Neural cell (in vitro differentiated cells): Measurements from ENCODE around the gene PRSS16. TPM values are rescaled to one million over a fixed set of nuclear protein-coding genes. Genes with fewer than 3 reads are reported as not detected.

Experiments used
- H2AFZ ChIP-seq: fragments of 200-600, 300-800 bp; sonication (generic), shearing (Covaris generic); 2 replicates; pipeline ENCODE4 v1.6.0; 2014; ENCODE audit warnings: low read depth, mild to moderate bottlenecking, antibody characterized with exemption, low read length, moderate library complexity
- H3F3A ChIP-seq: fragments of 200-600 bp; shearing (Covaris generic); 2 replicates; pipeline ENCODE4 v1.6.1; 2016; ENCODE audit warnings: mild to moderate bottlenecking, moderate library complexity, mixed read lengths, antibody characterized with exemption, low read length; ENCODE audit not compliant: insufficient read depth, poor library complexity, severe bottlenecking
- H3K27ac ChIP-seq: fragments of 200-600, 300-800 bp; sonication (generic), shearing (Covaris generic); 2 replicates; pipeline ENCODE4 v1.5.1; 2014; ENCODE audit warnings: mild to moderate bottlenecking, low read length, moderate library complexity
- H3K27me3 ChIP-seq: fragments of 300-800, 200-600 bp; sonication (generic), shearing (Covaris generic); 2 replicates; pipeline ENCODE4 v1.6.0; 2014; ENCODE audit warnings: mild to moderate bottlenecking, low read depth, low read length, moderate library complexity; ENCODE audit not compliant: insufficient read depth
- H3K36me3 ChIP-seq: fragments of 300-800, 200-600 bp; sonication (generic), shearing (Covaris generic); 2 replicates; pipeline ENCODE4 v1.5.1; 2014; ENCODE audit warnings: mild to moderate bottlenecking, antibody characterized with exemption, low read length, moderate library complexity; ENCODE audit not compliant: insufficient read depth
- H3K4me2 ChIP-seq: fragments of 300-800, 200-600 bp; sonication (generic), shearing (Covaris generic); 2 replicates; pipeline ENCODE4 v1.6.0; 2014; ENCODE audit warnings: mild to moderate bottlenecking, low read length
- H3K4me3 ChIP-seq: fragments of 300-800, 200-600 bp; sonication (generic), shearing (Covaris generic); 2 replicates; pipeline ENCODE4 v1.5.1; 2014; ENCODE audit warnings: mild to moderate bottlenecking, low read length, moderate library complexity
- H3K79me2 ChIP-seq: fragments of 200-600 bp; shearing (Covaris generic); replicated peaks from 2 replicates; pipeline ENCODE4 v1.6.0; 2014; ENCODE audit warnings: mild to moderate bottlenecking, low read length, moderate library complexity; ENCODE audit not compliant: insufficient read depth
- H3K9ac ChIP-seq: fragments of 300-800, 200-600 bp; sonication (generic), shearing (Covaris generic); 2 replicates; pipeline ENCODE4 v1.6.1; 2016; ENCODE audit warnings: mild to moderate bottlenecking, low read length, mixed read lengths
- H3K9me2 ChIP-seq: fragments of 200-600 bp; shearing (Covaris generic); 2 replicates; pipeline ENCODE4 v1.6.1; 2016; ENCODE audit warnings: mild to moderate bottlenecking, low read length, mixed read lengths; ENCODE audit not compliant: insufficient read depth
- H3K9me3 ChIP-seq: fragments of 200-600, 300-800 bp; sonication (generic), shearing (Covaris generic); 2 replicates; pipeline ENCODE4 v1.6.1; 2016; ENCODE audit warnings: mild to moderate bottlenecking, mixed run types, low read length, moderate library complexity, mixed read lengths
- H4K20me1 ChIP-seq: fragments of 200-600 bp; shearing (Covaris generic); 2 replicates; pipeline ENCODE4 v1.6.1; 2016; ENCODE audit warnings: mild to moderate bottlenecking, mixed run types; ENCODE audit not compliant: insufficient read depth
- EP300 ChIP-seq: fragments of 450-650 bp; conservative IDR thresholded peaks from 2 replicates; pipeline ENCODE4 v1.6.1; 2014; ENCODE audit warnings: antibody characterized with exemption, mild to moderate bottlenecking, moderate library complexity; ENCODE audit not compliant: poor library complexity, severe bottlenecking
- EZH2 ChIP-seq: fragments of 200-600, 300-800 bp; shearing (Covaris generic), sonication (generic); IDR thresholded peaks from 2 replicates; pipeline ENCODE4 v1.6.1; 2014; ENCODE audit warnings: antibody characterized with exemption, low read length, borderline replicate concordance, mild to moderate bottlenecking; ENCODE audit not compliant: insufficient read depth, poor library complexity, severe bottlenecking
- MXI1 ChIP-seq: fragments of 450-650 bp; conservative IDR thresholded peaks from 2 replicates; pipeline ENCODE4 v1.6.1; 2014; ENCODE audit warnings: antibody characterized with exemption, mild to moderate bottlenecking; ENCODE audit not compliant: poor library complexity, severe bottlenecking
- POLR2AphosphoS5 ChIP-seq: IDR thresholded peaks from 2 replicates; pipeline ENCODE4 v1.6.1; 2012
- RAD21 ChIP-seq: fragments of 450-650 bp; conservative IDR thresholded peaks from 2 replicates; pipeline ENCODE4 v1.6.1; 2014; ENCODE audit warnings: antibody characterized with exemption, mild to moderate bottlenecking, moderate library complexity
- SMC3 ChIP-seq: fragments of 450-650 bp; conservative IDR thresholded peaks from 2 replicates; pipeline ENCODE4 v1.6.1; 2014; ENCODE audit warnings: antibody characterized with exemption, mild to moderate bottlenecking, moderate library complexity; ENCODE audit not compliant: poor library complexity
- TAF1 ChIP-seq: IDR thresholded peaks from 2 replicates; pipeline ENCODE4 v1.6.1; 2012; ENCODE audit warnings: low read depth
- polyA plus RNA-seq: library from polyadenylated mRNA; depleted of rRNA; stranded (reverse); fragments of >200 nt; gene quantifications from 2 replicates; pipeline ENCODE4 v1.2.3, GENCODE V29; 2014
- TF ChIP-seq, protein P1 (sequence below): IDR thresholded peaks from 2 replicates; pipeline ENCODE4 v1.6.1; 2012; ENCODE audit warnings: borderline replicate concordance
- TF ChIP-seq, protein P2 (sequence below): fragments of 450-650 bp; IDR thresholded peaks from 2 replicates; pipeline ENCODE4 v1.5.1; 2014; ENCODE audit warnings: antibody characterized with exemption, mild to moderate bottlenecking, moderate library complexity; ENCODE audit not compliant: poor library complexity, severe bottlenecking

PRSS16 gene
- polyA plus RNA-seq, 1 donor from 2014 or later, result not detected

DNA sequence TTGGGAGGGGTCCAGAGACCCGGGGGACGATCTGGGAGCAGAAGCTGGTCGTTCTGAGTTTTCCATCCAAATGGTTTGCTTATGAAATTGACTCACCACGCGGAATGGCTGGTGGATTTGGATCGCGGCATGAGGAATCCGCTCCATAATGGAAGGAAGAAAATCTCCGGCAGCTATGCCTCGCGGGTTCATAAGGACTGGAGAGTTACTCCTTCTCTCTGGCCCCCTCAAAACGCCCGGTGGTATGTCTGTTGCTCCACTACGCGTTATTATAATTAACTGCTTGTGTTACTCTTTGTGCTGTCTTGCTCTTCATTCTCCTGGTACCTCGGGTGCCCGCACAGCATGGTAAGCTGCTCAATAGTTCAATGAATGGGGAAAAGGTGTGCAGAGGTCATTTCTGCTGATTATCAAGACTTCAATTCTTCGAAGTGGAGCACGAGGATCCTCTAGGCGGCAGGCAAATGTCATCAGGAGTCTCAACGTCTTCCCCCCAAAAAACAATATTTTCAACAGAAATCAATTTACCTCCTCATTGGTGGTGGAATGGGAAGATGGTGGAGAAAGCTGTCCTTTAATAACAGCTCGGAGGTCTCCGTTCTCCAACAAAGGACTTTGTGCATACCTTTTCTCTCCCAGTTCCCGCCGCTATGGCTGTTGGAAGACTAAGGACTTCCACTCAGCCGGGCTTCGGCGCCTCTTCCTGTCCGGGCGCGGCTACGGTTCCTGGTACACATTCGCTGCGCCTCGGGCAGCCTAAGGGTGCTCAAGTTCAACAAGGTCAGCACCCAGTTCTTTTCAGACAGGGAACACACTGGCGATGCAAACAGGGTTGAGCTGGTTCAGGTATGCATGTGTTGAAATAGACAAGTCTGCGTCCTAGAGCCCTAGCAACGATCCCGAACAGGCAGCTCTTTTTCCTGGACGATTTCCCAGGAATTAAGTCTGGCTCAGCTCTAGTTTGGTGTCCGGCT, 9.2 kb upstream of the PRSS16 start:
- Histone ChIP-seq H3K27me3 (peaks cover 60% of the 10 kb centered on the region), H3K4me3 (peak overlapping the region; percentile 53)

DNA sequence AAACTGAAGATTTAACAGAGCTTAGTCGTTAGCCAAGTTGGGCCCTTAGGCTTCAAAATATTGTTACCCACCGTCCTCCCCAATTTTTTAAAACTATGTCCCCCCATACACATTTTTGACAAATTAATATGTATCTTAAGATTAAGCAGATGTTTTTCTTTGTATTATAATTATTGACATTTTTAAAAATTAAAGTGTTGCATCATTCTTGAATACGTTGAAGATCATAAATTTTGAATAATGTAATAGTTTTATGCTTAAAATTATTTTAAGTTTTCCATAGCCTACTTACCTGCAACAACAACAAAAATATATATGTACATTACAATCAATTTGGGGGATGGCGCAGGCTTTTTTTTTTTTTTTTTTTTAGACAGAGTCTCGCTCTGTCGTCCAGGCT, 8.2 kb upstream of the PRSS16 start:
- Histone ChIP-seq H3K4me2 (no peak overlapping the region), H3K27ac (no peak overlapping the region), H3K79me2 (no peaks in the 10 kb centered on the region), H3K9ac (no peak overlapping the region), H3K9me2 (no peaks in the 10 kb centered on the region), H3K36me3 (no peaks in the 10 kb centered on the region), H2AFZ (no peak overlapping the region), H3K4me3 (no peak overlapping the region), H3F3A (no peaks in the 10 kb centered on the region), H3K9me3 (no peaks in the 10 kb centered on the region), H4K20me1 (no peaks in the 10 kb centered on the region), H3K27me3 (peaks cover 51% of the 10 kb centered on the region)
- no peak for TF ChIP-seq RAD21
- no peak for TF ChIP-seq EZH2
- TF ChIP-seq EP300, result no peak
- no peak for TF ChIP-seq MXI1
- no peak for TF ChIP-seq SMC3
- TF ChIP-seq POLR2AphosphoS5, result no peak
- TF ChIP-seq, protein P1, sequence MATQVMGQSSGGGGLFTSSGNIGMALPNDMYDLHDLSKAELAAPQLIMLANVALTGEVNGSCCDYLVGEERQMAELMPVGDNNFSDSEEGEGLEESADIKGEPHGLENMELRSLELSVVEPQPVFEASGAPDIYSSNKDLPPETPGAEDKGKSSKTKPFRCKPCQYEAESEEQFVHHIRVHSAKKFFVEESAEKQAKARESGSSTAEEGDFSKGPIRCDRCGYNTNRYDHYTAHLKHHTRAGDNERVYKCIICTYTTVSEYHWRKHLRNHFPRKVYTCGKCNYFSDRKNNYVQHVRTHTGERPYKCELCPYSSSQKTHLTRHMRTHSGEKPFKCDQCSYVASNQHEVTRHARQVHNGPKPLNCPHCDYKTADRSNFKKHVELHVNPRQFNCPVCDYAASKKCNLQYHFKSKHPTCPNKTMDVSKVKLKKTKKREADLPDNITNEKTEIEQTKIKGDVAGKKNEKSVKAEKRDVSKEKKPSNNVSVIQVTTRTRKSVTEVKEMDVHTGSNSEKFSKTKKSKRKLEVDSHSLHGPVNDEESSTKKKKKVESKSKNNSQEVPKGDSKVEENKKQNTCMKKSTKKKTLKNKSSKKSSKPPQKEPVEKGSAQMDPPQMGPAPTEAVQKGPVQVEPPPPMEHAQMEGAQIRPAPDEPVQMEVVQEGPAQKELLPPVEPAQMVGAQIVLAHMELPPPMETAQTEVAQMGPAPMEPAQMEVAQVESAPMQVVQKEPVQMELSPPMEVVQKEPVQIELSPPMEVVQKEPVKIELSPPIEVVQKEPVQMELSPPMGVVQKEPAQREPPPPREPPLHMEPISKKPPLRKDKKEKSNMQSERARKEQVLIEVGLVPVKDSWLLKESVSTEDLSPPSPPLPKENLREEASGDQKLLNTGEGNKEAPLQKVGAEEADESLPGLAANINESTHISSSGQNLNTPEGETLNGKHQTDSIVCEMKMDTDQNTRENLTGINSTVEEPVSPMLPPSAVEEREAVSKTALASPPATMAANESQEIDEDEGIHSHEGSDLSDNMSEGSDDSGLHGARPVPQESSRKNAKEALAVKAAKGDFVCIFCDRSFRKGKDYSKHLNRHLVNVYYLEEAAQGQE, result no peak

More for the DNA sequence above, 9.2 kb upstream of the PRSS16 start:
- no peaks in the 10 kb centered on the region for H3K79me2 ChIP-seq
- H3K9me3 ChIP-seq, result no peaks in the 10 kb centered on the region
- H2AFZ ChIP-seq, result no peak overlapping the region
- H3F3A ChIP-seq, result no peaks in the 10 kb centered on the region
- TF ChIP-seq POLR2AphosphoS5, result no peak
- TF ChIP-seq, protein P1, result no peak
- TF ChIP-seq, protein P2, sequence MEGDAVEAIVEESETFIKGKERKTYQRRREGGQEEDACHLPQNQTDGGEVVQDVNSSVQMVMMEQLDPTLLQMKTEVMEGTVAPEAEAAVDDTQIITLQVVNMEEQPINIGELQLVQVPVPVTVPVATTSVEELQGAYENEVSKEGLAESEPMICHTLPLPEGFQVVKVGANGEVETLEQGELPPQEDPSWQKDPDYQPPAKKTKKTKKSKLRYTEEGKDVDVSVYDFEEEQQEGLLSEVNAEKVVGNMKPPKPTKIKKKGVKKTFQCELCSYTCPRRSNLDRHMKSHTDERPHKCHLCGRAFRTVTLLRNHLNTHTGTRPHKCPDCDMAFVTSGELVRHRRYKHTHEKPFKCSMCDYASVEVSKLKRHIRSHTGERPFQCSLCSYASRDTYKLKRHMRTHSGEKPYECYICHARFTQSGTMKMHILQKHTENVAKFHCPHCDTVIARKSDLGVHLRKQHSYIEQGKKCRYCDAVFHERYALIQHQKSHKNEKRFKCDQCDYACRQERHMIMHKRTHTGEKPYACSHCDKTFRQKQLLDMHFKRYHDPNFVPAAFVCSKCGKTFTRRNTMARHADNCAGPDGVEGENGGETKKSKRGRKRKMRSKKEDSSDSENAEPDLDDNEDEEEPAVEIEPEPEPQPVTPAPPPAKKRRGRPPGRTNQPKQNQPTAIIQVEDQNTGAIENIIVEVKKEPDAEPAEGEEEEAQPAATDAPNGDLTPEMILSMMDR, result no peak
- no peak for TF ChIP-seq TAF1
- no peak for TF ChIP-seq EP300
- TF ChIP-seq SMC3, result no peak
- H3K9ac ChIP-seq, result no peak overlapping the region
- no peaks in the 10 kb centered on the region for H3K9me2 ChIP-seq
- H3K27ac ChIP-seq, result no peak overlapping the region
- H3K4me2 ChIP-seq, result no peak overlapping the region
- no peaks in the 10 kb centered on the region for H4K20me1 ChIP-seq
- H3K36me3 ChIP-seq, result no peaks in the 10 kb centered on the region
